ENCODE data around the gene MICU1.

- TF ChIP-seq CEBPB (IDR thresholded peaks at IDR 0.05) (no peak), EP300 (IDR thresholded peaks at IDR 0.05) (no peak), POLR2A (IDR thresholded peaks at IDR 0.05; ENCODE audit: low read length) (no peak), MAX (IDR thresholded peaks at IDR 0.05) (no peak), CTCF (IDR thresholded peaks at IDR 0.05) (no peak), RCOR1 (IDR thresholded peaks at IDR 0.05; ENCODE audit: low read depth, low read length) (no peak), KDM1A (IDR thresholded peaks at IDR 0.05; ENCODE audit: low read depth) (no peak), ELK1 (IDR thresholded peaks at IDR 0.05; ENCODE audit: low read depth, low read length) (no peak)
Measured at GRCh38 chr10:72615970-72616369, 9.9 kb downstream of the MICU1 start.

All from A549 (cell line).